NOMO-1 treated with dmso at 0.1 percent for 144 hours (cell line): ENCODE data around the gene LY6G5B.
"Not testable (repeated sequence)": the region's sequence is repeated elsewhere in the genome, so short reads cannot be mapped to it uniquely, and the experiment has no call there.

ENCODE experiments used
- DNase-seq: peaks from one replicate; lab custom pipeline; 2025; ENCODE audit not compliant: unreplicated experiment; lab: John Stamatoyannopoulos, UW

LY6G5B gene

GRCh38 chr6:31690231-31691077 is 20.7 kb downstream of the LY6G5B start:
- DNase-seq: no peak

- DNase-seq: no peak
Measured at GRCh38 chr6:31691078-31691463, 21.3 kb downstream of the LY6G5B start.

- no peak for DNase-seq
Measured at GRCh38 chr6:31691564-31692108, 21.9 kb downstream of the LY6G5B start.

- no peak for DNase-seq
Measured at GRCh38 chr6:31692353-31692752, 22.6 kb downstream of the LY6G5B start.

GRCh38 chr6:31692886-31693285 is 23.1 kb downstream of the LY6G5B start:
- DNase-seq: no peak

GRCh38 chr6:31693535-31693934 is 23.8 kb downstream of the LY6G5B start:
- DNase-seq: no peak

- no peak for DNase-seq
Measured at GRCh38 chr6:31697555-31697954, 27.8 kb downstream of the LY6G5B start.

GRCh38 chr6:31700740-31701401 is 31.1 kb downstream of the LY6G5B start:
- no peak for DNase-seq

GRCh38 chr6:31701666-31702404 is 32.1 kb downstream of the LY6G5B start:
- no peak for DNase-seq

GRCh38 chr6:31702405-31702818 is 32.6 kb downstream of the LY6G5B start:
- DNase-seq: no peak

GRCh38 chr6:31702819-31703716 is 33.3 kb downstream of the LY6G5B start, which contains the start of gene ABHD16A:
ABHD16A (minus strand) TSS chr6:31703324; CDS start chr6:31703281, 43 bp downstream.
- DNase-seq: peak; percentile 96

GRCh38 chr6:31705931-31706330 is 36.2 kb downstream of the LY6G5B start:
- DNase-seq: no peak

- DNase-seq: no peak
Measured at GRCh38 chr6:31706599-31706998, 36.8 kb downstream of the LY6G5B start, which contains the start of gene LY6G6F. LY6G6F (plus strand) TSS chr6:31706866; CDS start chr6:31706907, 41 bp downstream.

- no peak for DNase-seq
Measured at GRCh38 chr6:31707701-31708100, 37.9 kb downstream of the LY6G5B start.

- DNase-seq: no peak
Measured at GRCh38 chr6:31708224-31708623, 38.4 kb downstream of the LY6G5B start.

- not testable (repeated sequence) for DNase-seq
Measured at GRCh38 chr6:31709157-31709556, 39.4 kb downstream of the LY6G5B start.

- no peak for DNase-seq
Measured at GRCh38 chr6:31710523-31711219, 40.9 kb downstream of the LY6G5B start.

- peak; percentile 19 for DNase-seq
Measured at GRCh38 chr6:31711233-31711632, 41.5 kb downstream of the LY6G5B start.

- no peak for DNase-seq
Measured at GRCh38 chr6:31712296-31712695, 42.5 kb downstream of the LY6G5B start.

- no peak for DNase-seq
Measured at GRCh38 chr6:31713465-31713864, 43.7 kb downstream of the LY6G5B start.
